Natural killer cell (primary cell): ENCODE results near the gene EGFLAM. TPM values are rescaled to one million over a fixed set of nuclear protein-coding genes. Genes with fewer than 3 reads are reported as not detected.

Experiments used
- ATAC-seq, 3 donors: fragments of 150-1000 bp in 2 of 3; fragments of 200-7000 bp in 1 of 3; cut with Tn5 transposase; 1 replicate in 1 of 3; 2 replicates in 2 of 3; pipeline ENCODE4 v1.10.0; 2021; ENCODE audit warnings: mild to moderate bottlenecking in 2 of 3, moderate library complexity in 2 of 3
- DNase-seq, 2 donors: peaks; one replicate each; pipeline versions ENCODE4 v3.0.0 to v3.0.0-alpha.2; 2013 to 2021; ENCODE audit warnings: mixed read lengths in 1 of 2
- H3K27ac ChIP-seq: one replicate; pipeline ENCODE4 v1.5.1; 2013; ENCODE audit warnings: mild to moderate bottlenecking, low read length
- H3K27me3 ChIP-seq: one replicate; pipeline ENCODE4 v1.6.1; 2013; ENCODE audit warnings: low read length; ENCODE audit not compliant: control insufficient read depth, insufficient read depth
- H3K36me3 ChIP-seq: one replicate; pipeline ENCODE4 v1.6.1; 2013; ENCODE audit warnings: low read length; ENCODE audit not compliant: control insufficient read depth, insufficient read depth
- H3K4me1 ChIP-seq: one replicate; pipeline ENCODE4 v1.6.1; 2013; ENCODE audit warnings: low read length; ENCODE audit not compliant: control insufficient read depth, insufficient read depth
- H3K4me3 ChIP-seq: one replicate; pipeline ENCODE4 v1.5.1; 2013; ENCODE audit warnings: low read length
- H3K9me3 ChIP-seq: one replicate; pipeline ENCODE4 v1.6.1; 2013; ENCODE audit warnings: low read length; ENCODE audit not compliant: control insufficient read depth, insufficient read depth
- H3K27ac Mint-ChIP-seq, 2 donors: one replicate each; pipeline ENCODE4 v1.8.0; 2022; ENCODE audit warnings: mild to moderate bottlenecking in 2 of 2, mixed read lengths in 2 of 2, moderate library complexity in 1 of 2
- H3K27me3 Mint-ChIP-seq, 2 donors: one replicate each; pipeline ENCODE4 v1.8.0; 2022; ENCODE audit warnings: low read depth in 2 of 2, mixed read lengths in 2 of 2
- H3K36me3 Mint-ChIP-seq: one replicate; pipeline ENCODE4 v1.8.0; 2022; ENCODE audit warnings: mixed read lengths
- H3K4me1 Mint-ChIP-seq, 2 donors: one replicate each; pipeline ENCODE4 v1.8.0; 2022; ENCODE audit warnings: mixed read lengths in 2 of 2
- H3K4me3 Mint-ChIP-seq: one replicate; pipeline ENCODE4 v1.8.0; 2022; ENCODE audit warnings: mild to moderate bottlenecking, moderate library complexity, mixed read lengths
- H3K9me3 Mint-ChIP-seq, 2 donors: one replicate each; pipeline ENCODE4 v1.8.0; 2022; ENCODE audit warnings: mixed read lengths in 2 of 2
- WGBS: methylation state at CpG from one replicate; pipeline ENCODE4 v1.1.7; 2013; ENCODE audit warnings: missing lambda C conversion rate; ENCODE audit not compliant: insufficient coverage; 5-methylcytosine and 5-hydroxymethylcytosine counted together
- intact Hi-C: fragments of 100-400 bp; cut with micrococcal nuclease; formaldehyde crosslinking; loops from one replicate; pipeline ENCODE4 v1.14.2; 2022
- total RNA-seq, 4 donors: library from RNA; stranded (reverse); fragments of 120-200 nt in 1 of 4; gene quantifications; one replicate each; pipeline versions ENCODE4 v1.2.3 to v1.2.4, GENCODE V29; 2013 to 2022
- TF ChIP-seq, protein P1 (sequence below): fragments of 200-600 bp; IDR thresholded peaks from one replicate; pipeline ENCODE4 v1.8.0; 2022; ENCODE audit warnings: antibody characterized with exemption

The EGFLAM gene
- total RNA-seq, 3 donors from 2014 or later (not counting 1 experiment from before 2014, with no cell fraction given) = not detected

DNA sequence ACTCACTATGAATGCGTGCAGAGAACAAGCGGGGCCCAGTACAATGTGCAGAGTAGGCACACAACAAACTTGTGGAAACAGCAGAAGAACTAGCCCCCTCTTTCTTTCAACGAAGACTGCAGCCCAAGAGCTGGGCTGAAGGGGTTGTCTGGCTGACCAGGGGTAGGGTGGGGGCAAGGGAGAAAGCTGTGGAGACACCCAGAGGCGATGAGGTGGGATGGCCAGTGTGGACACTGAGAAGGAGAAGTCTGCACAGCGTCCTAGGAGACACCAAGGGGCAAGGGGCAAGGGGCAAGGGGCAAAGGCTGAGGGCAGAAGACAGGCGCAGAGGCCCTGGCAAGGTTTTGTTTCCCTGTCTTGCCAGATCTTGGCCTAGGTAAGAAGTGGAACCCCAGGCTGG lies 235.8 kb downstream of the EGFLAM start:
- no peaks in the 10 kb centered on the region for H3K4me1 Mint-ChIP-seq
- no peaks in the 10 kb centered on the region for H3K9me3 ChIP-seq
- H3K27ac ChIP-seq = no peak overlapping the region
- no peaks in the 10 kb centered on the region for H3K36me3 ChIP-seq
- no peak overlapping the region for H3K4me3 ChIP-seq
- ATAC-seq = no peak
- peaks cover 21 to 33% of the 10 kb centered on the region in 2 donors for H3K27me3 Mint-ChIP-seq
- H3K4me1 ChIP-seq = no peaks in the 10 kb centered on the region
- no peaks in the 10 kb centered on the region for H3K9me3 Mint-ChIP-seq
- no peak for DNase-seq
- H3K36me3 Mint-ChIP-seq = no peaks in the 10 kb centered on the region
- TF ChIP-seq, protein P1, sequence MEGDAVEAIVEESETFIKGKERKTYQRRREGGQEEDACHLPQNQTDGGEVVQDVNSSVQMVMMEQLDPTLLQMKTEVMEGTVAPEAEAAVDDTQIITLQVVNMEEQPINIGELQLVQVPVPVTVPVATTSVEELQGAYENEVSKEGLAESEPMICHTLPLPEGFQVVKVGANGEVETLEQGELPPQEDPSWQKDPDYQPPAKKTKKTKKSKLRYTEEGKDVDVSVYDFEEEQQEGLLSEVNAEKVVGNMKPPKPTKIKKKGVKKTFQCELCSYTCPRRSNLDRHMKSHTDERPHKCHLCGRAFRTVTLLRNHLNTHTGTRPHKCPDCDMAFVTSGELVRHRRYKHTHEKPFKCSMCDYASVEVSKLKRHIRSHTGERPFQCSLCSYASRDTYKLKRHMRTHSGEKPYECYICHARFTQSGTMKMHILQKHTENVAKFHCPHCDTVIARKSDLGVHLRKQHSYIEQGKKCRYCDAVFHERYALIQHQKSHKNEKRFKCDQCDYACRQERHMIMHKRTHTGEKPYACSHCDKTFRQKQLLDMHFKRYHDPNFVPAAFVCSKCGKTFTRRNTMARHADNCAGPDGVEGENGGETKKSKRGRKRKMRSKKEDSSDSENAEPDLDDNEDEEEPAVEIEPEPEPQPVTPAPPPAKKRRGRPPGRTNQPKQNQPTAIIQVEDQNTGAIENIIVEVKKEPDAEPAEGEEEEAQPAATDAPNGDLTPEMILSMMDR = no peak
- no peak overlapping the region for H3K4me3 Mint-ChIP-seq
- H3K27ac Mint-ChIP-seq = no peak overlapping the region
- intact Hi-C loops = no loop called here
- peaks cover 8% of the 10 kb centered on the region for H3K27me3 ChIP-seq
- 87% methylated on average over 5 of the region's 6 CpGs for WGBS

DNA sequence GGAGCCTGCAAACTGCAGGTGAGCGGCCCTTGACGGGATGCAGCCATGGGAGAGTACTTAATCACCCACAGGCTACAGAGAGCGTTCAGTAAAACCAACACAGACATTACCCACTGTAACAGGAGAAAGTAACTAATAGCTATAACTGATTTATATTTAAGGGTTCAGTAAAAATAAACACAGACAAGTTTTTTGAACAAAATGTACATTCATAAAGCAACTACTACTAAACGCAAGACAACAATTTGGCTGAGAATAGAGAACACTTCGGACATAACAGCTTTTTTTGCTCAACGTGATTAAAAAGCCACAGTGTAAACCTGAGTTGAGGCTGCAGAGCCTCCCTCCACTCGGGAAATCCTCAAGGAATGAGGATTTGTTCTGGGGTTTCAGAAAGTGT lies 236.4 kb downstream of the EGFLAM start:
- H3K36me3 ChIP-seq = no peaks in the 10 kb centered on the region
- Mint-ChIP-seq H3K4me3 (no peak overlapping the region), H3K27me3 (peaks cover 22 to 32% of the 10 kb centered on the region in 2 donors), H3K9me3 (no peaks in the 10 kb centered on the region), H3K27ac (no peak overlapping the region), H3K36me3 (no peaks in the 10 kb centered on the region), H3K4me1 (no peaks in the 10 kb centered on the region)
- no peaks in the 10 kb centered on the region for H3K4me1 ChIP-seq
- DNase-seq (no peak), ATAC-seq (no peak)
- WGBS = 85% methylated on average over 6 of the region's 7 CpGs
- no peak overlapping the region for H3K27ac ChIP-seq
- intact Hi-C loops = no loop called here
- H3K27me3 ChIP-seq = peaks cover 8% of the 10 kb centered on the region
- no peaks in the 10 kb centered on the region for H3K9me3 ChIP-seq
- no peak overlapping the region for H3K4me3 ChIP-seq
- TF ChIP-seq, protein P1 = no peak

DNA sequence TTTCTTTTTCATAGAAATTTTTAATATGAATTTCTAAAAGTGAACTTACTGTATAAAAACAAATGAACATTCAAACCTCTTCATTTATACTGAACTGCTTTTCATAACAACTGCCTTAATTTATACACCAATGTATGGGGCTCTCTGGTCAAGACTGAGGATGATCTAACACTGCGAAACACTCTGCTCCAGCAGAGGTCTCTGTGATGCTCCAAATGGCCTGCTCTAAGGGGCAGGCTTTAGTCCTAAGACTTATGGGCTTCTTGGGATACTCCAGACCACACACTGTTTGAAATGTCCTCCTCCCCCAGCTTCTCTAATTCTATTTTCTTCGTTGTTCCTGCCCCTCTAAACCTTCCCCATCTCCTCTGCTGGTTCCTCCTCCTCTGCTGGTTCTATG lies 239.6 kb downstream of the EGFLAM start:
- H3K4me3 ChIP-seq = no peak overlapping the region
- intact Hi-C loops = no loop called here
- no peaks in the 10 kb centered on the region for H3K9me3 ChIP-seq
- no peak overlapping the region for H3K4me3 Mint-ChIP-seq
- peaks cover 18 to 22% of the 10 kb centered on the region in 2 donors for H3K27me3 Mint-ChIP-seq
- no peak overlapping the region for H3K27ac Mint-ChIP-seq
- peaks cover 4% of the 10 kb centered on the region for H3K27me3 ChIP-seq
- H3K36me3 ChIP-seq = no peaks in the 10 kb centered on the region
- ATAC-seq (no peak), DNase-seq (no peak)
- TF ChIP-seq, protein P1 = no peak
- H3K4me1 ChIP-seq = no peaks in the 10 kb centered on the region
- H3K9me3 Mint-ChIP-seq = no peaks in the 10 kb centered on the region
- H3K4me1 Mint-ChIP-seq = no peaks in the 10 kb centered on the region
- no peaks in the 10 kb centered on the region for H3K36me3 Mint-ChIP-seq
- H3K27ac ChIP-seq = no peak overlapping the region
- WGBS = 74% methylated on average over 2 of the region's 2 CpGs

DNA sequence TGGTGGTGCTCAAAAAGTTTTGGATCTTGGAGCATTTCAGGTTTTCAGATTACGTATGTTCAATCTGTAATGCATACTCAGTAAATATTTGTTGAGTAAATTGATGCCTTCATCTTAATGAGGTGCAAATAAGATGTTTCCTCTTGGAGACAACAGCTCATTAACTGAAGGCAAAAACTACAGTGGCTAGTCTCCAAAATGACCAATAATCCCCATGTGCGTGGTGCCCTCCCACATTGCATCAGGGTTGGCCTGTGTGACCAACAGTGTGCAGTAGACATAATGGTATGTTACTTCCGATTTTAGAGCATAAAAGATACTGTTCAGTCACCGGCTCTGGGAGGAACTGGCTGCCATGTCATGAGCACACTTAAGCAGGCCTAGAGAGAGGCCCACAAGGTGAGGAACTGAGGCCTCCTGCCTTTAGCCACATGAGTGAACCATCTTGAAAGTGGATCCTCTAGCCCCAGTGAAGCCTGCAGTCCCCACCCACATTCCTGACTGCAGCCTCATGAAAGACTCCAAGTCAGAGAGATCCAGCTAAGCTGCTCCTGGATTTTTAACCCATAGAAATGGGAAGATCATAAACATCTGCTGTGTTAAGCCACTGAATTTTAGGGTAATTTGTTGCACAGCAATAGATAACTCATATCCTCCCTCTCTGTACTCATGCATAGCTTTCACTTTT lies 242.4 kb downstream of the EGFLAM start:
- Histone ChIP-seq H3K27ac (no peak overlapping the region), H3K27me3 (peaks cover 2% of the 10 kb centered on the region)

More for the DNA sequence above, 242.4 kb downstream of the EGFLAM start:
- no peak overlapping the region for H3K27ac Mint-ChIP-seq
- intact Hi-C loops = no loop called here
- 93% methylated on average over 4 of the region's 4 CpGs for WGBS
- H3K4me3 Mint-ChIP-seq = no peak overlapping the region
- Histone ChIP-seq H3K9me3 (no peaks in the 10 kb centered on the region), H3K4me3 (no peak overlapping the region), H3K4me1 (no peaks in the 10 kb centered on the region), H3K36me3 (no peaks in the 10 kb centered on the region)
- DNase-seq = no peak
- H3K36me3 Mint-ChIP-seq = no peaks in the 10 kb centered on the region
- ATAC-seq = no peak
- H3K27me3 Mint-ChIP-seq = peaks cover 10 to 26% of the 10 kb centered on the region in 2 donors
- H3K4me1 Mint-ChIP-seq = no peaks in the 10 kb centered on the region
- TF ChIP-seq, protein P1 = no peak
- no peaks in the 10 kb centered on the region for H3K9me3 Mint-ChIP-seq
